Thyroid gland (tissue), 4 donors: ENCODE data around the gene ABCB10.

Source experiments
- CTCF ChIP-seq, 6 experiments: fragments of 200-600 bp in 3 of 6; fragments of 450-650 bp in 3 of 6; sonication (generic) in 3 of 6; IDR thresholded peaks; one replicate each; pipeline ENCODE4 v1.5.1; 2016 to 2019; ENCODE audit warnings: antibody characterized with exemption in 6 of 6, mild to moderate bottlenecking in 2 of 6, inconsistent platforms in 1 of 6, moderate library complexity in 1 of 6
- POLR2A ChIP-seq, 2 donors: fragments of 450-650 bp; IDR thresholded peaks; one replicate each; pipeline ENCODE4 v1.6.1; 2017; ENCODE audit warnings: antibody characterized with exemption in 2 of 2, mild to moderate bottlenecking in 2 of 2, moderate library complexity in 1 of 2

GRCh38 chr1:229478852-229479251, 79.7 kb downstream of the ABCB10 start:
- TF ChIP-seq CTCF (IDR thresholded peaks at IDR 0.05) = no peak
- TF ChIP-seq POLR2A (IDR thresholded peaks at IDR 0.05) = no peak
